GM12873 (cell line): ENCODE measurements around the gene ADGRF4.

ENCODE experiments used
- CTCF ChIP-seq: IDR thresholded peaks from 2 replicates; pipeline ENCODE4 v1.5.1; 2012; ENCODE audit warnings: low read depth, mild to moderate bottlenecking, moderate library complexity, low read length, control low read depth; ENCODE audit not compliant: insufficient read depth; ENCODE audit errors: missing control alignments

The ADGRF4 gene

GRCh38 chr6:47663462-47664216, 34.7 kb upstream of the ADGRF4 start:
- TF ChIP-seq CTCF = no peak

GRCh38 chr6:47665112-47665511, 33.3 kb upstream of the ADGRF4 start:
- no peak for TF ChIP-seq CTCF

- no peak for TF ChIP-seq CTCF
Measured at GRCh38 chr6:47669684-47670513, 28.5 kb upstream of the ADGRF4 start.

GRCh38 chr6:47670851-47671250, 27.5 kb upstream of the ADGRF4 start:
- no peak for TF ChIP-seq CTCF

- TF ChIP-seq CTCF = no peak
Measured at GRCh38 chr6:47671777-47672176, 26.6 kb upstream of the ADGRF4 start.

- no peak for TF ChIP-seq CTCF
Measured at GRCh38 chr6:47672816-47673215, 25.6 kb upstream of the ADGRF4 start.

- no peak for TF ChIP-seq CTCF
Measured at GRCh38 chr6:47674673-47675072, 23.7 kb upstream of the ADGRF4 start.
